NT2/D1 (cell line): ENCODE measurements around the gene POLR3C.
"Not testable (repeated sequence)": the region's sequence is repeated elsewhere in the genome, so short reads cannot be mapped to it uniquely, and the experiment has no call there.

Experiments
- DNase-seq: peaks from one replicate; pipeline ENCODE4 v3.0.0-alpha.2; 2011; ENCODE audit warnings: low read depth, low spot score
- H3K27me3 ChIP-seq: 2 replicates; pipeline ENCODE4 v1.6.0; 2011; ENCODE audit warnings: mild to moderate bottlenecking; ENCODE audit not compliant: insufficient read length, insufficient read depth
- H3K36me3 ChIP-seq: 2 replicates; pipeline ENCODE4 v1.6.1; 2011; ENCODE audit warnings: mild to moderate bottlenecking, low read length, mixed read lengths; ENCODE audit not compliant: insufficient read depth, insufficient read length
- H3K4me1 ChIP-seq: 2 replicates; pipeline ENCODE4 v1.5.1; 2011; ENCODE audit not compliant: insufficient read depth, insufficient read length
- H3K4me3 ChIP-seq: 2 replicates; pipeline ENCODE4 v1.5.1; 2011; ENCODE audit warnings: low read depth; ENCODE audit not compliant: insufficient read length
- H3K9ac ChIP-seq: 2 replicates; pipeline ENCODE4 v1.6.0; 2011; ENCODE audit warnings: low read depth; ENCODE audit not compliant: insufficient read length
- H3K9me3 ChIP-seq: 2 replicates; pipeline ENCODE4 v1.5.1; 2011; ENCODE audit warnings: mild to moderate bottlenecking, low read length; ENCODE audit not compliant: insufficient read depth
- SUZ12 ChIP-seq: IDR thresholded peaks from 2 replicates; pipeline ENCODE4 v1.6.1; 2011; ENCODE audit not compliant: insufficient read length, insufficient read depth; ENCODE audit errors: extremely low read depth
- YY1 ChIP-seq: IDR thresholded peaks from 2 replicates; pipeline ENCODE4 v1.6.1; 2011; ENCODE audit not compliant: insufficient read length, insufficient read depth
- ZNF274 ChIP-seq: IDR thresholded peaks from 2 replicates; pipeline ENCODE4 v1.6.1; 2011; ENCODE audit warnings: mild to moderate bottlenecking, low read depth, low read length

The POLR3C gene

GRCh38 chr1:145826030-145826429, 2.0 kb downstream of the POLR3C start:
- Histone ChIP-seq H3K9me3 (no peaks in the 10 kb centered on the region), H3K4me1 (no peaks in the 10 kb centered on the region), H3K27me3 (no peaks in the 10 kb centered on the region), H3K4me3 (no peak overlapping the region), H3K9ac (no peak overlapping the region), H3K36me3 (peaks cover 54% of the 10 kb centered on the region)
- no peak for DNase-seq
- no peak for TF ChIP-seq YY1
- no peak for TF ChIP-seq SUZ12
- no peak for TF ChIP-seq ZNF274

DNA sequence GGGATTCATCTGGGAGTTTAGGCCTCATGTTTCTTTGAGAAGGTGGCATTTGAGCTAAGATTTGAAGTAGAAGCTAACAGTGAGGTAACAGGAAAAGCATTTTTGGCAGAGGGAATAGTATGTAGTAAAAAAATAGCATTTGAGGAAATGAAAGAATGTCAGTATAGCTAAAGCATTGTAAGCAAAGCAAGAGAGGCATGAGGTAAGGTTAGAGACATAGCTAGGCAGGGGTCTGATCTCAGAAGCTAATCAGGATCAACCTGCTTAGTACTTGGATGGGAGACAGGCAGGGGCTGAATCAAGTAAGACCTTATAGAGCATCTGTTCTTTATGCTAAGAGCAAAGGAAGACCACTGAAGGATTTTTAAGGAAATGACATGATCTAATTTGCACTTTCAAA, 4.0 kb downstream of the POLR3C start:
- TF ChIP-seq YY1 = no peak
- no peak for TF ChIP-seq ZNF274
- TF ChIP-seq SUZ12 = no peak
- DNase-seq = no peak
- Histone ChIP-seq H3K27me3 (no peaks in the 10 kb centered on the region), H3K9me3 (no peaks in the 10 kb centered on the region), H3K9ac (no peak overlapping the region), H3K4me3 (no peak overlapping the region), H3K36me3 (peaks cover 73% of the 10 kb centered on the region), H3K4me1 (no peaks in the 10 kb centered on the region)

DNA sequence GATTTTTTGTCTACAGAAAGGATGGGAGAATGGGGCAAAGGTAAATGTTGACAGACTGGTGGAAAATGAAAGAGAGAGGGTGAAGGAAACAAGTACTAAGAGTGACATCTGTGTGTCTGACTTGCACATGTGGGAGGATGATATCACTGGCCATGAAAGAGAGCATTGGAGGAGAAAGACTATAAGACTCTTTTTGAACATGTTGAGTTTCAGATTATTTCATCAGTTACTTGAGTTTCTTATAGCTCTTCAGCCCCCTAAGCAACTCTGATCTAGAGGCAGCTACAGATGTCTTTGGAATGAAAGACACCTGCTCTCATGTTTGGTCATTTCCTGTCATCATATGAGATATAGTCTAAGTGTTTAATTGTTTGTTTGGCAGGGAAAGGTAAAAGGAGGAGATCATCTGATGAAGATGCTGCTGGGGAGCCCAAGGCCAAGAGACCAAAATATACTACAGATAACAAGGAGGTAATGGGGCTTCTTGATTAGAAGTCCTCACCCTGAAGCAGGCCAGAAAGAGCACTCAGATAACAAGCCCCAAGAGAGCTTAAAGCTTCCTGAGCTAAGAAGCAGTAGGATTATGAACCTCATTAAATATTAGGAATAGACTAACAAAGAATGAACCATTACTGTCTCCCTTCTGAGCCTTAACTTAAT, 4.5 kb downstream of the POLR3C start:
- no peaks in the 10 kb centered on the region for H3K4me1 ChIP-seq
- H3K36me3 ChIP-seq = peaks cover 78% of the 10 kb centered on the region
- no peaks in the 10 kb centered on the region for H3K27me3 ChIP-seq
- H3K9ac ChIP-seq = no peak overlapping the region
- no peak for TF ChIP-seq YY1
- TF ChIP-seq SUZ12 = no peak
- TF ChIP-seq ZNF274 = no peak
- H3K9me3 ChIP-seq = no peaks in the 10 kb centered on the region
- no peak for DNase-seq
- H3K4me3 ChIP-seq = no peak overlapping the region

DNA sequence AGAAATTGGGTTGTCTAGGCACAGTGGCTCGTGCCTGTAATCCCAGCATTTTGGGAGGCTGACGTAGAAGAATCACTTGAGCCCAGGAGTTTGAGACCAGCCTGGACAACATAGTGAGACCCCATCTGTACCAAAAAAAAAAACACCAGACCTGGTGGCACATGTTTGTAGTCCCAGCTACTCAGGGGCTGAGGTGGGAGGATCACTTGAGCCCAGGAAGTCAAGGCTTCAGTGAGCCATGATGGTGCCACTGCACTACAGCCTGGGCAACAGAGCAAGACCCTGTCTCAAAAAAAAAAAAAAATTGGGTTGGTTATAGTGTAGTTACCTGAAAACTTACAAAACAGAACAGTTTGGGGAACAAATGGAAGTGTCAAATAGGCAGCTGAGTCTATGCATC, 6.8 kb downstream of the POLR3C start:
- not testable (repeated sequence) for H3K4me1 ChIP-seq, H3K9ac ChIP-seq, H3K4me3 ChIP-seq, H3K27me3 ChIP-seq, H3K9me3 ChIP-seq, DNase-seq
- H3K36me3 ChIP-seq = peaks cover 96% of the 10 kb centered on the region

- H3K9ac ChIP-seq = no peak overlapping the region
- no peaks in the 10 kb centered on the region for H3K27me3 ChIP-seq
- no peaks in the 10 kb centered on the region for H3K9me3 ChIP-seq
- no peaks in the 10 kb centered on the region for H3K4me1 ChIP-seq
- H3K4me3 ChIP-seq = no peak overlapping the region
- TF ChIP-seq SUZ12 = no peak
- TF ChIP-seq YY1 = no peak
- TF ChIP-seq ZNF274 = no peak
- no peak for DNase-seq
- H3K36me3 ChIP-seq = peaks cover 98% of the 10 kb centered on the region
Measured at GRCh38 chr1:145837656-145838055, 13.7 kb downstream of the POLR3C start.

GRCh38 chr1:145843031-145843430, 19.0 kb downstream of the POLR3C start:
- Histone ChIP-seq H3K27me3 (no peaks in the 10 kb centered on the region), H3K4me3 (no peak overlapping the region), H3K4me1 (no peaks in the 10 kb centered on the region), H3K9ac (no peak overlapping the region), H3K9me3 (no peaks in the 10 kb centered on the region), H3K36me3 (peaks cover 66% of the 10 kb centered on the region)
- no peak for DNase-seq
- TF ChIP-seq YY1 = no peak
- TF ChIP-seq ZNF274 = no peak
- TF ChIP-seq SUZ12 = no peak

GRCh38 chr1:145845144-145845513, 21.1 kb downstream of the POLR3C start:
- peak; percentile 9 for DNase-seq
- no peaks in the 10 kb centered on the region for H3K4me1 ChIP-seq
- TF ChIP-seq YY1 = no peak
- TF ChIP-seq ZNF274 = no peak
- no peak for TF ChIP-seq SUZ12
- H3K9ac ChIP-seq = no peak overlapping the region
- H3K9me3 ChIP-seq = no peaks in the 10 kb centered on the region
- peak overlapping the region; percentile 58 for H3K4me3 ChIP-seq
- H3K36me3 ChIP-seq = peaks cover 66% of the 10 kb centered on the region
- no peaks in the 10 kb centered on the region for H3K27me3 ChIP-seq
